GM23338 (cell line): ENCODE data around the gene KCTD13. TPM values are rescaled to one million over a fixed set of nuclear protein-coding genes. Genes with fewer than 3 reads are reported as not detected.

Experiments
- ATAC-seq: fragments of 200-7000 bp; cut with Tn5 transposase; 3 replicates; pipeline ENCODE4 v1.9.1; 2020
- DNase-seq: peaks from one replicate; pipeline ENCODE4 v3.0.0-alpha.2; 2015; ENCODE audit warnings: low spot score
- H2AFZ ChIP-seq: fragments of 200-600 bp; sonication (generic); 2 replicates; pipeline ENCODE4 v1.8.0; 2016; ENCODE audit warnings: antibody characterized with exemption, mild to moderate bottlenecking, moderate library complexity
- H3F3A ChIP-seq: fragments of 200-600 bp; sonication (generic); replicated peaks from 2 replicates; pipeline ENCODE4 v1.8.0; 2017; ENCODE audit warnings: antibody characterized with exemption, mixed run types, low read depth
- H3K27ac ChIP-seq: fragments of 200-600 bp; sonication (generic); 2 replicates; pipeline ENCODE4 v1.6.1; 2016; ENCODE audit warnings: low read depth
- H3K27me3 ChIP-seq: fragments of 200-600 bp; sonication (generic); 2 replicates; pipeline ENCODE4 v1.8.0; 2016; ENCODE audit warnings: mild to moderate bottlenecking, mixed run types, moderate library complexity; ENCODE audit not compliant: insufficient read depth
- H3K36me3 ChIP-seq: fragments of 200-600 bp; sonication (generic); 2 replicates; pipeline ENCODE4 v1.8.0; 2016; ENCODE audit warnings: mild to moderate bottlenecking; ENCODE audit not compliant: insufficient read depth
- H3K4me1 ChIP-seq: fragments of 200-600 bp; sonication (generic); 2 replicates; pipeline ENCODE4 v1.8.0; 2016; ENCODE audit warnings: mild to moderate bottlenecking, moderate library complexity; ENCODE audit not compliant: insufficient read depth
- H3K4me2 ChIP-seq: fragments of 200-600 bp; sonication (generic); 2 replicates; pipeline ENCODE4 v1.7.1; 2017; ENCODE audit warnings: mixed run types
- H3K4me3 ChIP-seq: fragments of 200-600 bp; sonication (generic); 2 replicates; pipeline ENCODE4 v1.6.1; 2016; ENCODE audit warnings: mixed run types
- H3K79me2 ChIP-seq: fragments of 200-600 bp; sonication (generic); replicated peaks from 2 replicates; pipeline ENCODE4 v1.8.0; 2017; ENCODE audit warnings: mild to moderate bottlenecking; ENCODE audit not compliant: insufficient read depth
- H3K9me2 ChIP-seq: fragments of 200-600 bp; sonication (generic); 2 replicates; pipeline ENCODE4 v1.8.0; 2017; ENCODE audit not compliant: insufficient read depth
- H4K20me1 ChIP-seq: fragments of 200-600 bp; sonication (generic); replicated peaks from 2 replicates; pipeline ENCODE4 v1.8.0; 2017; ENCODE audit warnings: mild to moderate bottlenecking; ENCODE audit not compliant: insufficient read depth
- H3K27ac Mint-ChIP-seq: 2 replicates; pipeline ENCODE4 v1.8.0; 2020; ENCODE audit warnings: inconsistent platforms, mild to moderate bottlenecking, moderate library complexity, mixed read lengths
- H3K27me3 Mint-ChIP-seq: 3 replicates; pipeline ENCODE4 v1.8.0; 2022; ENCODE audit warnings: low read depth, mild to moderate bottlenecking, moderate library complexity, mixed read lengths, inconsistent platforms; ENCODE audit not compliant: insufficient read depth, poor library complexity
- H3K36me3 Mint-ChIP-seq: 3 replicates; pipeline ENCODE4 v1.8.0; 2021; ENCODE audit warnings: low read depth, mild to moderate bottlenecking, inconsistent platforms, moderate library complexity, mixed read lengths
- H3K4me1 Mint-ChIP-seq: 3 replicates; pipeline ENCODE4 v1.8.0; 2020; ENCODE audit warnings: mild to moderate bottlenecking, inconsistent platforms, mixed read lengths
- H3K4me3 Mint-ChIP-seq: 3 replicates; pipeline ENCODE4 v1.8.0; 2021; ENCODE audit warnings: moderate library complexity, mild to moderate bottlenecking, inconsistent platforms, mixed read lengths
- H3K9me3 Mint-ChIP-seq: 3 replicates; pipeline ENCODE4 v1.8.0; 2020; ENCODE audit warnings: moderate library complexity, mild to moderate bottlenecking, inconsistent platforms, mixed read lengths
- EZH2phosphoT487 ChIP-seq: fragments of 200-600 bp; sonication (generic); IDR thresholded peaks from one replicate; pipeline ENCODE4 v1.8.1; 2018; ENCODE audit warnings: antibody characterized with exemption; ENCODE audit not compliant: unreplicated experiment
- JUNB ChIP-seq: IDR thresholded peaks from one replicate; pipeline ENCODE4 v1.6.1; 2016; ENCODE audit warnings: antibody characterized with exemption; ENCODE audit not compliant: unreplicated experiment
- NANOG ChIP-seq: IDR thresholded peaks from 2 replicates; pipeline ENCODE4 v1.6.1; 2016; ENCODE audit warnings: antibody characterized with exemption, borderline replicate concordance
- POLR2AphosphoS5 ChIP-seq: IDR thresholded peaks from 2 replicates; pipeline ENCODE4 v1.6.1; 2016; ENCODE audit warnings: antibody characterized with exemption, low read depth
- REST ChIP-seq: IDR thresholded peaks from one replicate; pipeline ENCODE4 v1.6.1; 2018; ENCODE audit warnings: antibody characterized with exemption; ENCODE audit not compliant: unreplicated experiment
- ZNF114 ChIP-seq: fragments of 250-450 bp; sonication (Bioruptor Pico); IDR thresholded peaks from 2 replicates; pipeline ENCODE4 v1.5.0; 2020; ENCODE audit warnings: mild to moderate bottlenecking, moderate library complexity
- polyA plus RNA-seq: library from polyadenylated mRNA; unstranded; fragments of >200 nt; fragmentation: Nextera tagmentation; extraction: Ambion mirVana; gene quantifications from 2 replicates; pipeline ENCODE4 v1.2.1, GENCODE V29; 2016
- total RNA-seq: library from RNA; depleted of rRNA; stranded (reverse); fragments of >200 nt; shearing (Covaris generic); gene quantifications from 2 replicates; pipeline ENCODE4 v1.2.3, GENCODE V29; 2014
- TF ChIP-seq, protein P1 (sequence below), 2 experiments: fragments of 200-600 bp in 1 of 2; sonication (generic) in 1 of 2; conservative IDR thresholded peaks; 2 replicates each; pipeline versions ENCODE4 v1.5.1 to v1.6.1; 2016 to 2017; ENCODE audit warnings: antibody characterized with exemption in 2 of 2, low read depth in 2 of 2, mild to moderate bottlenecking in 2 of 2, moderate library complexity in 1 of 2
- TF ChIP-seq, protein P2 (sequence below): IDR thresholded peaks from 2 replicates; pipeline ENCODE4 v1.6.1; 2016; ENCODE audit warnings: antibody characterized with exemption

KCTD13 gene
- total and polyA plus RNA-seq, 2 experiments from 2014 or later = 10.1 to 12.2 TPM

DNA sequence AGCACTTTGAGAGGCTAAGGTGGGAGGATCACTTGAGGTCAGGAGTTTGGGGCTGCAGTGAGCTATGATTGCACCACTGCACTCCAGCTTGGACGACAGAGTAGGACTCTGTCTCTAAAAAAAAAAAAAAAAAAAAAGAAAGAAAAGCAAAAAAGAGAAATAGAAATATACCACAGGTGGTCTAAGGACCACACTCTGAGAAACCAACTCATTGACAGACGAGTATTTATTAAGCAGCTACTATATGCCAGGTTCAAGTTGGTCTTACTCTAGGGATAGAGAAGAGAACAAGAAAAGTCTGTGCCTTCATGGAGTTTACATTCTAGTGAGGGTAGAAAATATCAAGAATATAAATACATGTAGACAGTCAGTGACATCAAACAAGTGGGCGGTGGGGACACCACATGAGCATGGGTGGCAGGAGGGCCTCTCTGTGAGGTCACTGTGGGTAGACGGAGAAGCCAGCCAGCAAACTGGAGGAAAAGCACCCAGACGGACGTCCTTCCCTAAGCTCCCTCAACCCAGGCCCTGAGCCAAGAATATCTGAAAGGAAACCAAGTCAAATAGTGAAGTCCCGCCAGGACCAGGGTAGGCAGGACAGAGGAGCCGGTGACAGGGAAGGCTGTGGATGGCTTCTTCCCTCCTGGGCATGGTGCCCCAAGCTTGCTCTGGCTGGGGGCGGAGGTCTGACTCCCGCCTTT lies 67.7 kb downstream of the KCTD13 start:
- H3F3A ChIP-seq = 0 out of 2 replicates have a peak, but pooled peaks cover 3% of the 10 kb centered on the region
- Mint-ChIP-seq H3K9me3 (no peaks in the 10 kb centered on the region), H3K27ac (no peak overlapping the region), H3K4me3 (no peak overlapping the region; the same call in 2 of the 3 replicates), H3K36me3 (peaks cover 25% of the 10 kb centered on the region), H3K4me1 (peaks cover 13% of the 10 kb centered on the region), H3K27me3 (peaks cover 21% of the 10 kb centered on the region)
- no peaks in the 10 kb centered on the region; the same call in 1 of the 2 replicates for H4K20me1 ChIP-seq
- H3K79me2 ChIP-seq = peaks cover 13% of the 10 kb centered on the region
- no peaks in the 10 kb centered on the region for H3K9me2 ChIP-seq
- TF ChIP-seq EZH2phosphoT487 (no peak), NANOG (no peak), POLR2AphosphoS5 (no peak)
- TF ChIP-seq, protein P1, sequence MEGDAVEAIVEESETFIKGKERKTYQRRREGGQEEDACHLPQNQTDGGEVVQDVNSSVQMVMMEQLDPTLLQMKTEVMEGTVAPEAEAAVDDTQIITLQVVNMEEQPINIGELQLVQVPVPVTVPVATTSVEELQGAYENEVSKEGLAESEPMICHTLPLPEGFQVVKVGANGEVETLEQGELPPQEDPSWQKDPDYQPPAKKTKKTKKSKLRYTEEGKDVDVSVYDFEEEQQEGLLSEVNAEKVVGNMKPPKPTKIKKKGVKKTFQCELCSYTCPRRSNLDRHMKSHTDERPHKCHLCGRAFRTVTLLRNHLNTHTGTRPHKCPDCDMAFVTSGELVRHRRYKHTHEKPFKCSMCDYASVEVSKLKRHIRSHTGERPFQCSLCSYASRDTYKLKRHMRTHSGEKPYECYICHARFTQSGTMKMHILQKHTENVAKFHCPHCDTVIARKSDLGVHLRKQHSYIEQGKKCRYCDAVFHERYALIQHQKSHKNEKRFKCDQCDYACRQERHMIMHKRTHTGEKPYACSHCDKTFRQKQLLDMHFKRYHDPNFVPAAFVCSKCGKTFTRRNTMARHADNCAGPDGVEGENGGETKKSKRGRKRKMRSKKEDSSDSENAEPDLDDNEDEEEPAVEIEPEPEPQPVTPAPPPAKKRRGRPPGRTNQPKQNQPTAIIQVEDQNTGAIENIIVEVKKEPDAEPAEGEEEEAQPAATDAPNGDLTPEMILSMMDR (conservative IDR thresholded peaks at IDR 0.05; ENCODE audit: low read depth in 2 of 2) = no peak
- TF ChIP-seq, protein P2, sequence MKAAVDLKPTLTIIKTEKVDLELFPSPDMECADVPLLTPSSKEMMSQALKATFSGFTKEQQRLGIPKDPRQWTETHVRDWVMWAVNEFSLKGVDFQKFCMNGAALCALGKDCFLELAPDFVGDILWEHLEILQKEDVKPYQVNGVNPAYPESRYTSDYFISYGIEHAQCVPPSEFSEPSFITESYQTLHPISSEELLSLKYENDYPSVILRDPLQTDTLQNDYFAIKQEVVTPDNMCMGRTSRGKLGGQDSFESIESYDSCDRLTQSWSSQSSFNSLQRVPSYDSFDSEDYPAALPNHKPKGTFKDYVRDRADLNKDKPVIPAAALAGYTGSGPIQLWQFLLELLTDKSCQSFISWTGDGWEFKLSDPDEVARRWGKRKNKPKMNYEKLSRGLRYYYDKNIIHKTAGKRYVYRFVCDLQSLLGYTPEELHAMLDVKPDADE = no peak
- H3K27me3 ChIP-seq = no peaks in the 10 kb centered on the region
- H3K4me3 ChIP-seq = no peak overlapping the region
- no peak overlapping the region for H3K27ac ChIP-seq
- no peak for DNase-seq
- peaks cover 4% of the 10 kb centered on the region; the same call in 1 of the 2 replicates for H3K36me3 ChIP-seq
- no peak overlapping the region for H2AFZ ChIP-seq
- peaks cover 5% of the 10 kb centered on the region for H3K4me1 ChIP-seq
- no peak for ATAC-seq
- H3K4me2 ChIP-seq = no peak overlapping the region

DNA sequence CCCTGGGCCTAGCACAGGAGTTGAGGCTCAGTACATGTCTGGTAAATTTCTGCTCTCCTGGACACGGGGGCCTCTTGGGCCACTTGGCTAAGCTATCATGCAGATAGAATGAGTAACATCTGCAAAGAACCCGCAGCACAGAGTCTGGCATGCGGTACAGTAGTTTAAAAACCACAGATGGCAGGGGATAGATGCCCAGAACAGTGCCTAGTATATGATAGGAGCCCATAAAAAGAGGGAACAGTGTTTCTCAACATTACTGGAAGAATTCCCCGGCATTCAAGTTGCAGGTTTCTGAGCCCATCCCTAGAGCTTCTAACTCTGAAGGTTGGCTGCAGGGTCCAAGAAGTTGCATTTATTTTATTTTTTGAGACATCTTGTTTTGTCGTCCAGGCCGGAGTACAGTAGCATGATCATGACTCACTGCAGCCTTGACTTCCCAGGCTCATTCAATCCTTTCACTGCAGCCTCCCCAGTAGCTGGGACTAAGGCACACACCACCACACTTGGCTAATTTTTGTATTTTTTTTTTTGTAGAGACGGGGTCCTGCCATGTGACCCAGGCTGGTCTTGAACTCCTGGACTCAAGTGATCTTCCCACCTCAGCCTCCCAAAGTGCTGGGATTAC lies 68.8 kb downstream of the KCTD13 start:
- DNase-seq (no peak), ATAC-seq (no peak)
- no peaks in the 10 kb centered on the region for H3K9me3 Mint-ChIP-seq
- Histone ChIP-seq H3K4me2 (no peak overlapping the region), H2AFZ (no peak overlapping the region), H3K9me2 (no peaks in the 10 kb centered on the region), H3K79me2 (peaks cover 11% of the 10 kb centered on the region), H4K20me1 (no peaks in the 10 kb centered on the region; the same call in 1 of the 2 replicates), H3K27me3 (no peaks in the 10 kb centered on the region), H3K27ac (peak overlapping the region; percentile 39; the same call in 1 of the 2 replicates), H3F3A (no peaks in the 10 kb centered on the region), H3K4me3 (no peak overlapping the region), H3K4me1 (peaks cover 5% of the 10 kb centered on the region), H3K36me3 (peaks cover 4% of the 10 kb centered on the region; the same call in 1 of the 2 replicates)
- no peak overlapping the region for H3K4me3 Mint-ChIP-seq
- H3K27ac Mint-ChIP-seq = 0 out of 2 replicates have a peak overlapping the region, but pooled peaks have one; percentile 53
- peaks cover 21% of the 10 kb centered on the region for H3K27me3 Mint-ChIP-seq
- H3K36me3 Mint-ChIP-seq = peaks cover 25% of the 10 kb centered on the region
- peaks cover 13% of the 10 kb centered on the region for H3K4me1 Mint-ChIP-seq
- no peak for TF ChIP-seq ZNF114 (CRISPR knock-in tag)
- no peak for TF ChIP-seq POLR2AphosphoS5
- no peak for TF ChIP-seq JUNB
- TF ChIP-seq, protein P1 (conservative IDR thresholded peaks at IDR 0.05; ENCODE audit: low read depth in 2 of 2) = no peak
- TF ChIP-seq REST = no peak
